ENCODE measurements around the gene AQP1. TPM values are rescaled to one million over a fixed set of nuclear protein-coding genes. Genes with fewer than 3 reads are reported as not detected.

The AQP1 gene
- total and polyA plus RNA-seq, 2 of the 13 experiments (the other 11 are each of a cell fraction or from before 2014, with no cell fraction given): not detected

DNA sequence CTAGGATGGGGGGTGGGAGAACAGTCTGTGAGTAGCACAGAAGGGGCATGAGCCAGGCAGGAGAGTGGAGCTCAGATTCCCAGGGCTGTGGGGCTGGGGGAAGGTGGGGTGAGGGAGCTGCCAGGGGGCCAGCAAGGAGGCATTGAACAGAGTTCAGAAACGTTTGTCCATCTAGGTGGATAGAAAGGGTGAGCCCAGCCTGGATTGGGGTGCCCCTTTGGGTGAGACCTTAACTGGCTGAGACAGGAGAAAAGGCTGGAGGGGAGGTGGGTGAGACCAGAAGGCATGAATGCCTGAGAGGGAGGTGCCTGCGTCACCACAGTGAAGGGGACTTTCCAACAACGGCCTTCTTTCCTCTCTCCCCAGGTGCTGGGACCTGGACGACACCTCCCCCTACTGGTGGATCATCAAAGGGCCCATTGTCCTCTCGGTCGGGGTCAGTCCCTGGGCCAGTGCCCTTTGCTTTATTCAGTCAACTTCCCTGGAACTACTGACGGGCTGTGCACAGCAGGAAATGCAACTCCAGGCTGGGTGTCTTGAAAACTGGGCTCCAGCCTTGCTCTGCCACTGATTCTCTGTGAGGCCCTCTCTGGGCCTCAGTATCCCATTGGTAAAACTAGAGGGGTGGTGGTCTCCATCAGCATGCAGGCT is 63.1 kb downstream of the AQP1 start (continued):
- TF ChIP-seq, protein P1, sequence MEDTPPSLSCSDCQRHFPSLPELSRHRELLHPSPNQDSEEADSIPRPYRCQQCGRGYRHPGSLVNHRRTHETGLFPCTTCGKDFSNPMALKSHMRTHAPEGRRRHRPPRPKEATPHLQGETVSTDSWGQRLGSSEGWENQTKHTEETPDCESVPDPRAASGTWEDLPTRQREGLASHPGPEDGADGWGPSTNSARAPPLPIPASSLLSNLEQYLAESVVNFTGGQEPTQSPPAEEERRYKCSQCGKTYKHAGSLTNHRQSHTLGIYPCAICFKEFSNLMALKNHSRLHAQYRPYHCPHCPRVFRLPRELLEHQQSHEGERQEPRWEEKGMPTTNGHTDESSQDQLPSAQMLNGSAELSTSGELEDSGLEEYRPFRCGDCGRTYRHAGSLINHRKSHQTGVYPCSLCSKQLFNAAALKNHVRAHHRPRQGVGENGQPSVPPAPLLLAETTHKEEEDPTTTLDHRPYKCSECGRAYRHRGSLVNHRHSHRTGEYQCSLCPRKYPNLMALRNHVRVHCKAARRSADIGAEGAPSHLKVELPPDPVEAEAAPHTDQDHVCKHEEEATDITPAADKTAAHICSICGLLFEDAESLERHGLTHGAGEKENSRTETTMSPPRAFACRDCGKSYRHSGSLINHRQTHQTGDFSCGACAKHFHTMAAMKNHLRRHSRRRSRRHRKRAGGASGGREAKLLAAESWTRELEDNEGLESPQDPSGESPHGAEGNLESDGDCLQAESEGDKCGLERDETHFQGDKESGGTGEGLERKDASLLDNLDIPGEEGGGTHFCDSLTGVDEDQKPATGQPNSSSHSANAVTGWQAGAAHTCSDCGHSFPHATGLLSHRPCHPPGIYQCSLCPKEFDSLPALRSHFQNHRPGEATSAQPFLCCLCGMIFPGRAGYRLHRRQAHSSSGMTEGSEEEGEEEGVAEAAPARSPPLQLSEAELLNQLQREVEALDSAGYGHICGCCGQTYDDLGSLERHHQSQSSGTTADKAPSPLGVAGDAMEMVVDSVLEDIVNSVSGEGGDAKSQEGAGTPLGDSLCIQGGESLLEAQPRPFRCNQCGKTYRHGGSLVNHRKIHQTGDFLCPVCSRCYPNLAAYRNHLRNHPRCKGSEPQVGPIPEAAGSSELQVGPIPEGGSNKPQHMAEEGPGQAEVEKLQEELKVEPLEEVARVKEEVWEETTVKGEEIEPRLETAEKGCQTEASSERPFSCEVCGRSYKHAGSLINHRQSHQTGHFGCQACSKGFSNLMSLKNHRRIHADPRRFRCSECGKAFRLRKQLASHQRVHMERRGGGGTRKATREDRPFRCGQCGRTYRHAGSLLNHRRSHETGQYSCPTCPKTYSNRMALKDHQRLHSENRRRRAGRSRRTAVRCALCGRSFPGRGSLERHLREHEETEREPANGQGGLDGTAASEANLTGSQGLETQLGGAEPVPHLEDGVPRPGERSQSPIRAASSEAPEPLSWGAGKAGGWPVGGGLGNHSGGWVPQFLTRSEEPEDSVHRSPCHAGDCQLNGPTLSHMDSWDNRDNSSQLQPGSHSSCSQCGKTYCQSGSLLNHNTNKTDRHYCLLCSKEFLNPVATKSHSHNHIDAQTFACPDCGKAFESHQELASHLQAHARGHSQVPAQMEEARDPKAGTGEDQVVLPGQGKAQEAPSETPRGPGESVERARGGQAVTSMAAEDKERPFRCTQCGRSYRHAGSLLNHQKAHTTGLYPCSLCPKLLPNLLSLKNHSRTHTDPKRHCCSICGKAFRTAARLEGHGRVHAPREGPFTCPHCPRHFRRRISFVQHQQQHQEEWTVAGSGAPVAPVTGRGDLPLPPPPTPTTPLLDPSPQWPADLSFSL (CRISPR knock-in tag; IDR thresholded peaks at IDR 0.05): no peak
- TF ChIP-seq HHEX (CRISPR knock-in tag; IDR thresholded peaks at IDR 0.05): no peak
- TF ChIP-seq, protein P2, sequence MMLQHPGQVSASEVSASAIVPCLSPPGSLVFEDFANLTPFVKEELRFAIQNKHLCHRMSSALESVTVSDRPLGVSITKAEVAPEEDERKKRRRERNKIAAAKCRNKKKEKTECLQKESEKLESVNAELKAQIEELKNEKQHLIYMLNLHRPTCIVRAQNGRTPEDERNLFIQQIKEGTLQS (CRISPR knock-in tag; IDR thresholded peaks at IDR 0.05): no peak
- no peak for TF ChIP-seq GATAD2A (CRISPR knock-in tag; IDR thresholded peaks at IDR 0.05)
- no peak for TF ChIP-seq ZNF75D (CRISPR knock-in tag; IDR thresholded peaks at IDR 0.05; ENCODE audit: borderline replicate concordance)
- no peak for TF ChIP-seq SYNCRIP (IDR thresholded peaks at IDR 0.05; ENCODE audit: insufficient read depth, low read depth, low read length)
- peak; percentile 39; the same call in 1 of the 2 replicates for TF ChIP-seq KDM2A (CRISPR knock-in tag; IDR thresholded peaks at IDR 0.05; ENCODE audit: borderline replicate concordance, low read depth)
- no peak for TF ChIP-seq ZNF547 (CRISPR knock-in tag; IDR thresholded peaks at IDR 0.05)
- no peak for TF ChIP-seq NR3C1 (CRISPR knock-in tag; IDR thresholded peaks at IDR 0.05)
- TF ChIP-seq, protein P3, sequence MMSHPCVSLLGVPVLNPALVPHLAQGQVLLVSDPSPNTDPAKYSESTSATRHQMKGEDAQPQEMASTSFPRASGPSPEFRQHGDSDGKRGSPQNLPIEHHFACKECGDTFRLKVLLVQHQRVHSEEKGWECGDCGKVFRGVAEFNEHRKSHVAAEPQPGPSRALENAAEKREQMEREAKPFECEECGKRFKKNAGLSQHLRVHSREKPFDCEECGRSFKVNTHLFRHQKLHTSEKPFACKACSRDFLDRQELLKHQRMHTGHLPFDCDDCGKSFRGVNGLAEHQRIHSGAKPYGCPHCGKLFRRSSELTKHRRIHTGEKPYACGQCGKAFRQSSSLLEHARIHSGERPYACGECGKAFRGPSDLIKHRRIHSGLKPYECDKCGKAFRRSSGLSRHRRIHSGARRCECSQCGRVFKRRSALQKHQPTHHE (CRISPR knock-in tag; IDR thresholded peaks at IDR 0.05; ENCODE audit: borderline replicate concordance): no peak
- TF ChIP-seq LCORL (IDR thresholded peaks at IDR 0.05): no peak
- TF ChIP-seq LCORL (CRISPR knock-in tag; IDR thresholded peaks at IDR 0.05): no peak
- no peak for TF ChIP-seq HIVEP1 (CRISPR knock-in tag; IDR thresholded peaks at IDR 0.05)
- TF ChIP-seq ZBTB7A (CRISPR knock-in tag; IDR thresholded peaks at IDR 0.05): no peak
- TF ChIP-seq ZNF282 (IDR thresholded peaks at IDR 0.05; ENCODE audit: partially characterized antibody): no peak
- TF ChIP-seq, protein P4, sequence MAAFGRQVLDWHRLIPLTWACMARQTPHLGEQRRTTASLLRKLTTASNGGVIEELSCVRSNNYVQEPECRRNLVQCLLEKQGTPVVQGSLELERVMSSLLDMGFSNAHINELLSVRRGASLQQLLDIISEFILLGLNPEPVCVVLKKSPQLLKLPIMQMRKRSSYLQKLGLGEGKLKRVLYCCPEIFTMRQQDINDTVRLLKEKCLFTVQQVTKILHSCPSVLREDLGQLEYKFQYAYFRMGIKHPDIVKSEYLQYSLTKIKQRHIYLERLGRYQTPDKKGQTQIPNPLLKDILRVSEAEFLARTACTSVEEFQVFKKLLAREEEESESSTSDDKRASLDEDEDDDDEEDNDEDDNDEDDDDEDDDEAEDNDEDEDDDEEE (CRISPR knock-in tag; IDR thresholded peaks at IDR 0.05): no peak
- TF ChIP-seq ZSCAN25 (CRISPR knock-in tag; IDR thresholded peaks at IDR 0.05): no peak
- TF ChIP-seq, protein P5, sequence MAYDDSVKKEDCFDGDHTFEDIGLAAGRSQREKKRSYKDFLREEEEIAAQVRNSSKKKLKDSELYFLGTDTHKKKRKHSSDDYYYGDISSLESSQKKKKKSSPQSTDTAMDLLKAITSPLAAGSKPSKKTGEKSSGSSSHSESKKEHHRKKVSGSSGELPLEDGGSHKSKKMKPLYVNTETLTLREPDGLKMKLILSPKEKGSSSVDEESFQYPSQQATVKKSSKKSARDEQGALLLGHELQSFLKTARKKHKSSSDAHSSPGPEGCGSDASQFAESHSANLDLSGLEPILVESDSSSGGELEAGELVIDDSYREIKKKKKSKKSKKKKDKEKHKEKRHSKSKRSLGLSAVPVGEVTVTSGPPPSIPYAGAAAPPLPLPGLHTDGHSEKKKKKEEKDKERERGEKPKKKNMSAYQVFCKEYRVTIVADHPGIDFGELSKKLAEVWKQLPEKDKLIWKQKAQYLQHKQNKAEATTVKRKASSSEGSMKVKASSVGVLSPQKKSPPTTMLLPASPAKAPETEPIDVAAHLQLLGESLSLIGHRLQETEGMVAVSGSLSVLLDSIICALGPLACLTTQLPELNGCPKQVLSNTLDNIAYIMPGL (CRISPR knock-in tag; IDR thresholded peaks at IDR 0.05; ENCODE audit: borderline replicate concordance in 1 of 2, low read depth in 1 of 2): 0 out of 4 replicates have a peak, but pooled peaks of 1 of the 2 experiments have one; percentile 39
